ENCODE results near the gene DNAJB1.

DNAJB1 gene

DNA sequence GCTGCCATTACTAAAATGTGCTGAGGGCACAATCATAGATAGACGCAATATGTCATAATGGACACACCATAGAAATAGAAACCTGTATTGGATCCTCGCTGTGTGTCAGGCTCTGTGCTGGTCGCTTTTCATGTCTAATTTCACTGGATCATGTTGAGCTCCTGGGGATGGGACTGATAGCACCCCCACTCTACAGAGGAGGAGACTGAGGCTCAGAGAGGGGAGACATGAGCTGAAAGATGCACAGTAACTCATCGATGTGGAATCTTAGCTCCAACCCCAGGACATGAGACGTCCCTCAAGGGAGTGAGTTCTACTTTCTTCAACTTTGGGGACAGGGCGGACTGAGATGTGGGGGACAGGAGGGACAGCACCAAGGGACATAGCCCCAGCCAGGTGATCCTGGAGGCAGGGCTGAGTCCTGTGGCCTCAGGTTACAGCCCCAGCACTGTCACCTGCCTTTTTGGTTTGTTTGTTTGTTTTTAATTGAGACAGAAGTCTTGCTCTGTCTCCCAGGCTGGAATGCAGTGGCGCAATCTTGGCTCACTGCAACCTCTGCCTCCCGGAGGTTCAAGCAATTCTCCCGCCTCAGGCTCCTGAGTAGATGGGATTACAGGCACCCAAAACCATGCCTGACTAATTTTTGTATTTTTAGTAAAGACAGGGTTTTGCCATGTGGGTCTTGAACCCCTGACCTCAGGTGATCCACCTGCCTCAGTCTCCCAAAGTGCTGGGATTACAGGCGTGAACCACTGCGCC lies 15.7 kb downstream of the DNAJB1 start:
- no peak overlapping the region for H3K27ac Mint-ChIP-seq
- H3K4me1 Mint-ChIP-seq (ENCODE audit: low read depth), result peaks cover 19% of the 10 kb centered on the region
- no peak overlapping the region for H3K4me3 Mint-ChIP-seq
- peaks cover 9% of the 10 kb centered on the region for H3K27me3 Mint-ChIP-seq (ENCODE audit: low read depth)
- H3K9me3 Mint-ChIP-seq, result no peaks in the 10 kb centered on the region
- no peaks in the 10 kb centered on the region for H3K36me3 Mint-ChIP-seq (ENCODE audit: low read depth)

DNA sequence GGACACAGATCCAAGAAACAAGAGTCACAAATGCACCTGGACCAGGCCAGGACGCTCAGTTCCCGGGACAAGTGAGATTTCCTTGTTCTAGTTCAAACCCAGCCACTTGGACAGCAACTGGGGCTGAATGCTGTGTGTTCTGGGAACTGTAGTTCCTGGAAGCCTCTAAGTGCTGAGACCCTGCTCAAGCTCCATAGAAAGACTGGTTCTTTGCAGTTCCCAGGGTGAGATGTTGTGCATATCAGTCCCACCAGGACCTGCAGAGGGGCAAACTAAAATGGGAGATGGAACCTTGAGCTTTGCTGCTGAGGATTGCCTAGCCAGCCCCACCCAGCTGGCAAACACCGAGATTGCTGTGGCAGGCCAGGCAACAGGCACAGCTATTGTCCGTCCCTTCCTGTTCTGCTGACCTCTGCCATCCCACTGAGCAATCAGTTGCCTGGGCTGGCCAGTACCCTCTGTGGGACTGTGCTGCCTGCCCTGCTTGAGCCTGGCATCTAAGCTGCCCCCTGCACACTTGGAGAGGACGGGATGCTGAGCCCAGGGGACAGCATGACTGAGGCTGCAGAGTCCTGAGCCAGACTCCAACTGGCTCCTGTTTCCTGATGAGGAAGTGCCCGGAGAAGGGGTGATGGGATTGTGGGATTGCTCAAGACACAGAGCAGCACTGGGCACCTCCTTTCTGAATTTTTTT lies 20.8 kb downstream of the DNAJB1 start:
- Mint-ChIP-seq H3K36me3 (ENCODE audit: low read depth) (peaks cover 3% of the 10 kb centered on the region), H3K4me3 (peak overlapping the region; percentile 75), H3K4me1 (ENCODE audit: low read depth) (peaks cover 17% of the 10 kb centered on the region), H3K27ac (peak overlapping the region; percentile 68), H3K9me3 (no peaks in the 10 kb centered on the region), H3K27me3 (ENCODE audit: low read depth) (no peaks in the 10 kb centered on the region)

DNA sequence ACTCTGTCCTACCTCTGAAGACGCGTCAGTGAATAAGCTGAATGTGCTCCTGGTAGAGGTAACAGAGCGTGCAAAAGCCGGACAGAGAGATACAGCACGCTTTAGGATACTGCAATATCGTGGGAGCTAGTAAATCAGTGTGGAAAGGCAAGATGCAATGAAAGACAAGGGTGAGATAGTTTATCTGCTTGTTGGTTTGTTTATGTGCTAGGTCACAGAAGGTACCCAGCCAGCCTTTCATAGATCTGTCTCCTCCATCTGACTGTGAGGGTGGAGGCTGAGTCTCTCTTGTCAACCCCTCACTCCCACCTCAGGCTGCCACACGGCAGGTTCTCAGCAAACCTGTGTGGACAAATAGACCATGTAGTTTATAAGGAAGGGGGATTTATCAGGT lies 21.4 kb downstream of the DNAJB1 start:
- Mint-ChIP-seq H3K36me3 (ENCODE audit: low read depth) (peaks cover 3% of the 10 kb centered on the region), H3K9me3 (no peaks in the 10 kb centered on the region), H3K27me3 (ENCODE audit: low read depth) (no peaks in the 10 kb centered on the region), H3K4me3 (peak overlapping the region; percentile 75), H3K27ac (peak overlapping the region; percentile 68), H3K4me1 (ENCODE audit: low read depth) (peaks cover 17% of the 10 kb centered on the region)

DNA sequence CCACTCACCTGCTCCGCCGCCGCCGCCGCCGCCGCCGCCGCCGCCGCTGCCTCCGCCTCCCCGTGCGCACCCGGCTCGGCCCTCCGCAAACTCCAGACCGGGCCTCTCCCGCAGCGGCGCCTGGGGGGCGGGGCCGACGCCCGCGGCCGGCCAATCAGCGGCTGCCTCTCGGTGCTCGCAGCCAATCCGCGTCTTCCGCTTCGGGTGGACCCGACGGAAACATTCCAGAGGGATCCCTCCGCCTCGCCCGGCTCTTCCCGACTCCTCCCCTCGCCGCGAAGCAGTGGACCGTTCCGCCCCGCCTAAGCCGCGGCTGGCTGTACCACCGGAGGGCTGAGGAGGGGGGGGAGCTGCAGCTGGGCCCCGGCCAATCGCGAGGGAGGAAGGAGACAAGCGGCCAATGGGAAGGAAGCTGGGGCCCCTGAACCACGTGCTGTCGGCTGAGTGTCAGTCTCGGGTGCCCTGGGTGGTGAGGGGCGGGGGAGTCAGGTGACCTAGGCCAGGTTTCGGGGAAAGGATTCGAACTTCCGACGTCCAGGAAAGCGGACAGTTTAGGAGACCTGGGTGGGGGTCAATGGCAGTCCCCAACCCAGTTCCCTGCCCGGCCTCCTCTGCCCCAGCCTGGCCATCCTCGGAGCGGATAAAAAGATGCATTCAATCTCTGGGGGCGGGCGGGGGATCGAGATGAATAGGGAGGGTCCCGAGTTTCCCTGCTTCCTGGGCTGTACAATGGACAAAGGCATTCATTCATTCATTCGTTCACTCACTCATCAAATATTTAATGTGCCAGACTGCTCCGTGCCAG lies 22.0 kb downstream of the DNAJB1 start, which contains the start of gene GIPC1:
GIPC1 (minus strand) TSS at position 99 of the 805 bp plus-strand sequence. CDS start 13,151 bp downstream, outside the sequence.
- Mint-ChIP-seq H3K27me3 (ENCODE audit: low read depth) (no peaks in the 10 kb centered on the region), H3K36me3 (ENCODE audit: low read depth) (peaks cover 3% of the 10 kb centered on the region), H3K4me1 (ENCODE audit: low read depth) (peaks cover 17% of the 10 kb centered on the region), H3K4me3 (peak within 1 kb of the TSS; percentile 80), H3K27ac (peak within 1 kb of the TSS; percentile 68), H3K9me3 (no peaks in the 10 kb centered on the region)

DNA sequence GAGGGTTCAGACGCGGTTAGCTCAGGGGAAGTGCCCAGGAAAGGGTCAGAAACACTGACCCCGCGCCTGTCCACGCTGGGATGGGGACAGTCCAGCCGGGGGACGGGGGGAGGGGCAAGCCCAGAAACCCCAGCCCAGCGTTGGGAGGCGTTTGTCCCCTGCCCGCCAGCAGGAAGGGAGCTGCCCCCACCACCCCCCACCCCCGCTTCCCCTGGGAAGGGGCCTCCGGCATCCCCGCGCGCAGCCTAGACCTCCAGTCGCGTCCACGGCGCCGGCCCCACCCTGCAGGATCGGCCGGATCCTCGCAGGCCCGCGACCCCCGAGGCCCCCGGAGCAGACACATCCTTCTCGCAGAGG lies 22.5 kb downstream of the DNAJB1 start:
- H3K4me3 Mint-ChIP-seq, result peak overlapping the region; percentile 80
- no peaks in the 10 kb centered on the region for H3K27me3 Mint-ChIP-seq (ENCODE audit: low read depth)
- H3K9me3 Mint-ChIP-seq, result no peaks in the 10 kb centered on the region
- H3K4me1 Mint-ChIP-seq (ENCODE audit: low read depth), result peaks cover 17% of the 10 kb centered on the region
- H3K27ac Mint-ChIP-seq, result peak overlapping the region; percentile 68
- peaks cover 3% of the 10 kb centered on the region for H3K36me3 Mint-ChIP-seq (ENCODE audit: low read depth)

DNA sequence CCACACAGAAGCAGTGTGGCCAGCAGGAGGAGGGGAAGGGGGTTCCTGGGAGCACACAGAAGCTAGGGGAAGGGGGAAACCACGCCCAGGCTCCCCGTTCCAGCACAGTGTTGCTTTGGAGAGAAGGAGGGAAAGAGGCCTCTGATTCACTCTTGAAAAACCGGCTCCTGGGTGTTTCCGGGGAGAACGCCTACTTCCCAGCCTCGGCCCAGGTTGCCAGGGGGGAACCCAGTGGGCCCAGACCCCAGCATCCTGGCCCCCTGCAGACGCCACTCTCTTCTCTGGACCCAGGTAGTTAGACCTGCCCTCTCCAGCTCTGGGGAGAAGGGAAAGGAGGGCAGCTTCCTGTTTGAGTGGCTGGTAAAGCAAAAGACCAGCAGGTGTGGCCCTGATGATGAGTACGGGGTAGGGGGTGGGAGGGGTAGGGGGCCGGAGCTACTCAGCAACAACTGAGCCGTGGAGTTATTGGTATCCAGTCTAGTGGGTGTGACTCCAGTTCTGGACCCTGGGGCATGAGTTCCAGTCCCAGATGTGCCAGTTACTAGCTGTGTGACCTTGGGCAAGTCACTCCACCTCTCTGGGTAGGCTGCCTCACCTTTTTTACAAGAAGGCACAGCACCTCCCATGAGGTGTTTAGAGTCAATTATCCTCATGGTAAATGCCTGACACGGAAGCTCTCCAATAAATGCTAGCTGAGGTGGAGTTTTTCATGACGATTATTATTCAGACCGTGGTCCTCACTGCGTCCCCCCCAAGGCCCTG lies 23.1 kb downstream of the DNAJB1 start:
- H3K36me3 Mint-ChIP-seq (ENCODE audit: low read depth), result peaks cover 3% of the 10 kb centered on the region
- no peaks in the 10 kb centered on the region for H3K9me3 Mint-ChIP-seq
- peaks cover 17% of the 10 kb centered on the region for H3K4me1 Mint-ChIP-seq (ENCODE audit: low read depth)
- peak overlapping the region; percentile 80 for H3K4me3 Mint-ChIP-seq
- H3K27ac Mint-ChIP-seq, result peak overlapping the region; percentile 68
- H3K27me3 Mint-ChIP-seq (ENCODE audit: low read depth), result no peaks in the 10 kb centered on the region

DNA sequence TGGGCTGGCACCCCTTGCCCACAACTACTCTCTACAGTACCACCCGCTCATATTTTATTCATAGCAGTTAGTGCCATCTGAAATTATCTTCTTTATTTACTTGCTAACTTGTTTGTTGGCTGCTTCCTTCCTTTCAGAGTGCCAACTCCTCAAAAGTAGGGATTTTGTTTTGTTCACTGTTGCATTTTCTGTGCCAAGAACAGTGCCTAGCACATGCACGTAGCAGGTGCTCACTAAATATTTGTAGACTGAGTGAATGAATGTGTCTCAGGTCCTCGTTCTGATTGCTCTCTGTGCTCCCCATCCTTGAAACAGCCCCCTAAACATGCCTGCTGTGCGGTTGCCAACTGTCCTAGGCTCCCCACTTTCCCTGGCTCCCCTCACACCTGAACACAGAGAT lies 23.8 kb downstream of the DNAJB1 start:
- peaks cover 8% of the 10 kb centered on the region for H3K36me3 Mint-ChIP-seq (ENCODE audit: low read depth)
- H3K27ac Mint-ChIP-seq, result peak overlapping the region; percentile 49
- H3K4me3 Mint-ChIP-seq, result peak overlapping the region; percentile 80
- H3K27me3 Mint-ChIP-seq (ENCODE audit: low read depth), result no peaks in the 10 kb centered on the region
- H3K9me3 Mint-ChIP-seq, result no peaks in the 10 kb centered on the region
- peaks cover 17% of the 10 kb centered on the region for H3K4me1 Mint-ChIP-seq (ENCODE audit: low read depth)

DNA sequence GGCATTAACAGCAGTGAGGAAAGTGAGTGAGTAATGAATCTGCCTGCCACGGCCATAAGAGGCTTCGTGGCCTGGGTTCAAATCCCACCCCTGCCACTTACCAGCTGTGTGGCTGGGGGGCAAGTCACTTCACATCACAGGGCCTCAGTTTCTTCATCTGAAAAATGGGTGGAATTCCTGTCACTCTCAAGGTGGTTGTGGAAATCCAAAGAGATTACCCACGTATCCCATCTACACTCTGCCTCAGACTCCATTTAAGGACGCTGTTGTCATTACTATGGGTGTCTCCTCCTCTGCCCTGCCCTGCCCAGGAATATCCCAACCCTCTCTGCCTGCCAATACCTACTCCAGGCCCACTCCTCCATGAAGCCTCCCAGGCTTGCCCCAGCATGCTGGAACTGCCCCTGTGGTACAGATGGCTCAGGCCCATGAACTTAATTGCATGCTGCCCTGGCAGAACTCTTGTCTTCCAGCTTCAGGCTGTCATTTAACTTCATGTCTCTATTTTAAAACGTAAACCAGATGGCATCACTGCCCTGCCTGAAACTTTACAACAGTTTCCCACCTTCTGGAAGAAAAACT lies 25.4 kb downstream of the DNAJB1 start:
- no peaks in the 10 kb centered on the region for H3K9me3 Mint-ChIP-seq
- H3K4me1 Mint-ChIP-seq (ENCODE audit: low read depth), result peaks cover 17% of the 10 kb centered on the region
- H3K4me3 Mint-ChIP-seq, result no peak overlapping the region
- no peak overlapping the region for H3K27ac Mint-ChIP-seq
- H3K27me3 Mint-ChIP-seq (ENCODE audit: low read depth), result no peaks in the 10 kb centered on the region
- H3K36me3 Mint-ChIP-seq (ENCODE audit: low read depth), result peaks cover 8% of the 10 kb centered on the region

DNA sequence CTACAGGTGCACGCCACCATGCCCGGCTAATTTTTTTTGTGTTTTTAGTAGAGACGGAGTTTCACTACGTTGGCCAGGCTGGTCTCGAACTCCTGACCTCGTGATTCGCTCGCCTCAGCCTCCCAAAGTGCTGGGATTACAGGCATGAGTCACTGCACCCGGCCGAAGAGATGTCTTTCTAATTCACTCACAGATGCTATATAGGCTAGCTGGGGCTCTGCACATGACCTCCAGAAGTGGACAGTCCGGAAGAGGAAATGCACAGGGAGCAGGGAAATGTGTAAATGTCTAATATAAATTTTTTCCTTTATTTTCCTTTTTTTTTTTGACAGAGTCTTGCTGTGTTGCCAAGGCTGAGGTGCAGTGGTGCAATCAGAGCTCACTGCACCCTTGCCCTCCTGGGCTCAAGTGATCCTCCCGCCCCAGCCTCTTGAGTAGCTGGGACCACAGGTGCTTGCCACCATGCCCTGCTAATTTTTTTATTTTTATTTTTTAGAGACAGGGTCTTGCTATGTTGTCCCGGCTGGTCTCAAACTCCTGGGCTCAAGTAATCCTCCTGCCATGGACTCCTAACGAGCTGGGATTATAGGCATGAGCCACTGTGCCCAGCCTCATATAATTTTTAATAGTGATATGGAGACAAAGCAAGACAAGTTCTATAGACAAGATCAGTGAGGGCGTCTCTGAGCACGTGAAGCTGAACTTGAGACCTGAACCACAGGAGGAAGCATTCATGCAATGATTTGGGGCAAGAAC lies 30.6 kb downstream of the DNAJB1 start:
- Mint-ChIP-seq H3K36me3 (ENCODE audit: low read depth) (peaks cover 4% of the 10 kb centered on the region), H3K27me3 (ENCODE audit: low read depth) (no peaks in the 10 kb centered on the region), H3K4me3 (no peak overlapping the region), H3K9me3 (no peaks in the 10 kb centered on the region), H3K4me1 (ENCODE audit: low read depth) (peaks cover 4% of the 10 kb centered on the region), H3K27ac (no peak overlapping the region)

DNA sequence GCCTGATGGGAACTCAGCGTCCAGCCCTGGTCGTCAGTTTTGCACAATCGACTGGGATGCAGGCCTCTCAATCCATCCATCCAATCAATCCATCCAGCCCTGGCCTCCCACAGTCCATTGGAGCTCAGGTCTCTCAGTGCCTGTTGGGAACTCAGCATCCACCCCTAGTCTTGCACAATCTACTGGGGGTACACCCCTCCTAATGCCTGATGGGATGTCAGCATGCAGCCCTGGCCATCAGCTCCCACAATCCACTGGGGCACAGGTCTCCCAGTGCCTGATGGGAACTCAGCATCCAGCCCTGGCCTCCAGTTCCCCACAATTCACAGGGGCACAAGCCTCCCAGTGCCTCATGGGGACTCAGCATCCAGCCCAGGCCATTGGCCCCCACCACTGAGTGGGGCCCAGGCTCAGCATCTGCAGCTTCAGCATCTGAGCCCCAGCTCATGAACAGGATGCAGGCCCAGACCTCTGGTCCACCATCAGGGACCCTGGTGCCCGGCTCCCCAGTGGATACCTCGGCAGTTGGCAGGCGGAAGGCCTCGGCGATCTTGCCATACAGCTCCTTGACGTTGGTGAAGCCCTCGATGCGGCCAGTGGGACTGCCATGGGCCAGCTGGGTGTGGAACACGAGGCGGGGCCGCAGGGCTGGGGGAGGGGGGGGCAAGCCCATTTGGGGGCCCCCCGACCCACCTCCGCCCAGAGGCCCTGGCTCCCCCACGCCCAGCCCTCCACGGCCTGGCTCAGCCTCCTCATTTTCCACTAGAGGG lies 35.8 kb downstream of the DNAJB1 start:
- Mint-ChIP-seq H3K9me3 (no peaks in the 10 kb centered on the region), H3K27me3 (ENCODE audit: low read depth) (no peaks in the 10 kb centered on the region), H3K4me1 (ENCODE audit: low read depth) (peaks cover 4% of the 10 kb centered on the region), H3K27ac (no peak overlapping the region), H3K36me3 (ENCODE audit: low read depth) (peaks cover 3% of the 10 kb centered on the region), H3K4me3 (no peak overlapping the region)

DNA sequence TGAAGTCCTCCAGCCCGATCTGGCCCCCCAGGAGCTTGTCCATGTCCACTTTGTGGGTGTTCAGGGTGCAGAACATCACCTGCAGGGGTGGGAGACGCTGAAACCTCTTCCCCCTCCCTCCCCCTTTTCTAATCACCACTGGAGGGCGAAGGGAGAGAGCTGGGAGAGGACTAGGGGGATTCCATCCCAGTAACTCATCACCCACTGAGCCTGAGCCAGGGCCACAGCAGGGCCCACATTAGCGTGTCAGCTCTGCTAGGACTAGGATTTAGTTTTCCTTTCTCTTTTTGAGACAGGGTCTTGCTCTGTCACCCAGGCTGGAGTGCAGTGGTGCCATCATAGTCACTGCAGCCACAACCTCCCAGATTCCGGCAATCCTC lies 37.5 kb downstream of the DNAJB1 start:
- H3K4me3 Mint-ChIP-seq, result no peak overlapping the region

DNA sequence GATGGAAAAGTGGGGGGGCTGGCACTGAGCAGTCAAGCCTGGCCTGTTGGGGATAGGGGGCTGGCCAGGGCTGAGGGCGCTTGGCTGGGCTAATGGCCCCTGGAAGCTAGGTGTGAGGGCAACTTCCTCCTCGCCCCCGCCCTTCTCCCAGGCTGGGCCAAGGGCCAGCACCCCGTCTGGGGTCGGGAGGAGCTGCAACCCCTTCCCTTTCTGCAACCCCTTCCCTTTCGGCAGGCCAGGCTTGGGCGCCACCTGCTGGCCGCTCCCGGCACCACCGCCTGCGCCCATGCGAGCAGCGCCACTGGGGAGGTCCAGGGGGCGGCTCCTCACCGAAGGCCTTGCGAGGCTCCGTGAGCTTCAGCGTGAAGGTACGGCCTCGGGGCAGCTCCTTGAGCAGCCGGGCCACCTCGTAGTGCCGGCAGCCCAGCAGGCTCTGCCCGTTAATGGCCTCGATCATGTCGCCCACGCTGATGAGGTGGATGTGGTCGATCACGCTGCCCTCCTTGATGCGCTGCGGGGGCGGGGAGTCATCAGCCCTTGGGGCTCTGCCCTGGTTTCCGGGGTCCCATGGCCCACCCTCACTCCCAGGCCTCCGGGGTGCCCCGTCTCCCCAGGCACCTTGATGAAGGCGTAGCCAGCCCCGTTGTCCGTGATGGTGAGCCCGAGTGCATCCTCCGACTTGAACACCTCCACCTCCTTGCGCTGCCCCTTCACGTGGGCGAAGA lies 38.1 kb downstream of the DNAJB1 start:
- Mint-ChIP-seq H3K4me1 (ENCODE audit: low read depth) (peaks cover 13% of the 10 kb centered on the region), H3K27me3 (ENCODE audit: low read depth) (no peaks in the 10 kb centered on the region), H3K36me3 (ENCODE audit: low read depth) (peaks cover 6% of the 10 kb centered on the region), H3K27ac (no peak overlapping the region), H3K4me3 (no peak overlapping the region), H3K9me3 (no peaks in the 10 kb centered on the region)

More for the DNA sequence above, 37.5 kb downstream of the DNAJB1 start:
- H3K9me3 Mint-ChIP-seq, result no peaks in the 10 kb centered on the region
- H3K36me3 Mint-ChIP-seq (ENCODE audit: low read depth), result peaks cover 6% of the 10 kb centered on the region
- H3K27me3 Mint-ChIP-seq (ENCODE audit: low read depth), result no peaks in the 10 kb centered on the region
- no peak overlapping the region for H3K27ac Mint-ChIP-seq
- H3K4me1 Mint-ChIP-seq (ENCODE audit: low read depth), result peaks cover 9% of the 10 kb centered on the region
